NB4 (cell line): ENCODE measurements around the gene AOPEP.

Source experiments
- DNase-seq: peaks from one replicate; pipeline ENCODE4 v3.0.0; 2010; ENCODE audit warnings: low read depth
- H3K4me3 ChIP-seq: one replicate; pipeline ENCODE4 v1.5.1; 2011; ENCODE audit warnings: mild to moderate bottlenecking, low read depth, low read length, moderate library complexity
- CTCF ChIP-seq: IDR thresholded peaks from one replicate; pipeline ENCODE4 v1.5.1; 2012; ENCODE audit warnings: low read depth, low read length
- MAX ChIP-seq: IDR thresholded peaks from 2 replicates; pipeline ENCODE4 v1.6.1; 2011; ENCODE audit warnings: low read depth, low read length
- MYC ChIP-seq: IDR thresholded peaks from 2 replicates; pipeline ENCODE4 v1.6.1; 2011; ENCODE audit warnings: low read depth, low read length
- POLR2A ChIP-seq: IDR thresholded peaks from 2 replicates; pipeline ENCODE4 v1.6.1; 2011; ENCODE audit warnings: mild to moderate bottlenecking; ENCODE audit not compliant: insufficient read length; ENCODE audit errors: extremely low read depth

Gene AOPEP

GRCh38 chr9:95112436-95113280, 386.2 kb downstream of the AOPEP start:
- no peak overlapping the region for H3K4me3 ChIP-seq
- DNase-seq: no peak
- no peak for TF ChIP-seq MAX
- no peak for TF ChIP-seq POLR2A
- no peak for TF ChIP-seq MYC
- no peak for TF ChIP-seq CTCF

GRCh38 chr9:95115104-95115503, 388.6 kb downstream of the AOPEP start:
- no peak overlapping the region for H3K4me3 ChIP-seq
- TF ChIP-seq POLR2A (no peak), MYC (no peak), MAX (no peak), CTCF (no peak)
- DNase-seq: no peak

- no peak for DNase-seq
- no peak overlapping the region for H3K4me3 ChIP-seq
- no peak for TF ChIP-seq MAX
- TF ChIP-seq CTCF: no peak
- TF ChIP-seq POLR2A: no peak
- TF ChIP-seq MYC: no peak
These were observed 389.7 kb downstream of the AOPEP start for GRCh38 chr9:95116002-95116807.

- no peak for TF ChIP-seq POLR2A
- no peak for DNase-seq
- H3K4me3 ChIP-seq: no peak overlapping the region
These were observed 390.3 kb downstream of the AOPEP start for GRCh38 chr9:95116808-95117204.

- no peak overlapping the region for H3K4me3 ChIP-seq
- TF ChIP-seq MYC: no peak
- no peak for TF ChIP-seq MAX
- TF ChIP-seq CTCF: no peak
- TF ChIP-seq POLR2A: no peak
- DNase-seq: no peak
These were observed 392.1 kb downstream of the AOPEP start for GRCh38 chr9:95118596-95118995.

GRCh38 chr9:95120781-95121370, 394.4 kb downstream of the AOPEP start:
- TF ChIP-seq POLR2A: no peak
- no peak overlapping the region for H3K4me3 ChIP-seq
- DNase-seq: no peak
